CD4-positive, alpha-beta memory T cell (primary cell): ENCODE measurements around the gene PHF12. TPM values are rescaled to one million over a fixed set of nuclear protein-coding genes. Genes with fewer than 3 reads are reported as not detected.

ENCODE experiments used
- CTCF ChIA-PET: fragments of 350-600 bp; sonication (Branson Sonifier 250); formaldehyde crosslinking; loops from one replicate; lab custom pipeline; 2021; ENCODE audit warnings: inconsistent platforms; ENCODE audit not compliant: partially characterized antibody; lab: Charles Lee
- POLR2A ChIA-PET: fragments of 350-600 bp; sonication (Branson Sonifier 250); formaldehyde crosslinking; loops from one replicate; lab custom pipeline; 2021; ENCODE audit not compliant: partially characterized antibody; lab: Charles Lee
- DNase-seq, 5 donors: peaks; one replicate each; pipeline versions ENCODE4 v3.0.0 to v3.0.0-alpha.2; 2020 to 2022; ENCODE audit warnings: mixed read lengths in 1 of 5
- H3K27ac ChIP-seq: one replicate; pipeline ENCODE4 v1.7.0; 2013; ENCODE audit warnings: low read depth, low read length
- H3K27me3 ChIP-seq: 2 replicates; pipeline ENCODE4 v1.7.0; 2013; ENCODE audit warnings: mild to moderate bottlenecking, low read length, moderate library complexity; ENCODE audit not compliant: insufficient read depth
- H3K36me3 ChIP-seq: 2 replicates; pipeline ENCODE4 v1.7.0; 2013; ENCODE audit warnings: mild to moderate bottlenecking, low read length, moderate library complexity; ENCODE audit not compliant: insufficient read depth
- H3K4me1 ChIP-seq: 2 replicates; pipeline ENCODE4 v1.7.0; 2013; ENCODE audit warnings: mild to moderate bottlenecking, low read length, moderate library complexity; ENCODE audit not compliant: insufficient read depth
- H3K4me3 ChIP-seq, 2 donors: one replicate each; pipeline ENCODE4 v1.7.0; 2013; ENCODE audit warnings: low read length in 2 of 2, mild to moderate bottlenecking in 1 of 2
- H3K9me3 ChIP-seq, 2 donors: one replicate each; pipeline ENCODE4 v1.7.0; 2013; ENCODE audit warnings: low read length in 2 of 2, control low read depth in 1 of 2; ENCODE audit not compliant: control insufficient read depth in 1 of 2
- H3K27ac Mint-ChIP-seq, 7 donors: one replicate each; pipeline ENCODE4 v1.8.0; 2020 to 2021; ENCODE audit warnings: mixed read lengths in 7 of 7, mild to moderate bottlenecking in 6 of 7, inconsistent platforms in 3 of 7, moderate library complexity in 3 of 7
- H3K27me3 Mint-ChIP-seq, 2 donors: one replicate each; pipeline ENCODE4 v1.8.0; 2020 to 2021; ENCODE audit warnings: mixed read lengths in 2 of 2
- H3K36me3 Mint-ChIP-seq, 2 donors: one replicate each; pipeline ENCODE4 v1.8.0; 2020 to 2021; ENCODE audit warnings: mixed read lengths in 2 of 2, inconsistent platforms in 1 of 2, mild to moderate bottlenecking in 1 of 2
- H3K4me1 Mint-ChIP-seq, 4 donors: one replicate each; pipeline ENCODE4 v1.8.0; 2020 to 2021; ENCODE audit warnings: mixed read lengths in 4 of 4, mild to moderate bottlenecking in 1 of 4
- H3K4me3 Mint-ChIP-seq, 8 donors: one replicate each; pipeline ENCODE4 v1.8.0; 2020 to 2021; ENCODE audit warnings: mixed read lengths in 8 of 8, mild to moderate bottlenecking in 7 of 8, moderate library complexity in 6 of 8, inconsistent platforms in 3 of 8
- H3K9me3 Mint-ChIP-seq, 8 donors: one replicate each; pipeline ENCODE4 v1.8.0; 2020 to 2021; ENCODE audit warnings: mixed read lengths in 8 of 8, mild to moderate bottlenecking in 5 of 8, inconsistent platforms in 3 of 8, moderate library complexity in 1 of 8
- intact Hi-C: fragments of 100-400 bp; cut with micrococcal nuclease; formaldehyde crosslinking; loops from one replicate; pipeline ENCODE4 v1.15.1; 2023
- polyA plus RNA-seq, 2 donors: library from polyadenylated mRNA; unstranded; fragments of 300-500 nt; fragmentation: Illumina TruSeq; gene quantifications; one replicate each; pipeline ENCODE4 v1.2.3, GENCODE V29; 2021
- total RNA-seq, 2 experiments: library from RNA; stranded (reverse); gene quantifications; one replicate each; pipeline ENCODE4 v1.2.3, GENCODE V29; 2021

Gene PHF12
- total and polyA plus RNA-seq, 4 experiments from 2014 or later, result 5.0 to 135 (median 68.7) TPM

DNA sequence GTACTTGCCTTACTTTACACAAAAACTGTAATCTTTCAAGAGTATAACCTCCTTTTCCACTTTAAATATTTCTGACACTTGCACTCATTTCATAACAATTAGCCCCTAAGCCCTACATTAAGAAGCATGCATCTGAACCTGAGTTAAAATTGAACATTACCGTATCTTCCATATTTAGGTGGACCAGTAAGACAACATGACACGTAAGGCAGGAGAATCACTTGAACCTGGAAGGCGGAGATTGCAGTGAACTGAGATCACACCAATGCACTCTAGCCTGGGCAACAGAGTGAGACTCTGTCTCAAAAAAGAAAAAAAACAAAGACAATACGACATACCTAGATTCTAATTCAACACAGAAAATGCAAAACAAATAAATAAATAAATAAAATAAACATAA, 7.0 kb downstream of the PHF12 start:
- Mint-ChIP-seq H3K27me3 (no peaks in the 10 kb centered on the region), H3K9me3 (no peaks in the 10 kb centered on the region), H3K4me3 (peak overlapping the region in 3 of 8 donors; percentile 43 to 67 (median 53)), H3K27ac (peak overlapping the region in 4 of 7 donors; percentile 3 to 96 (median 42)), H3K36me3 (peaks cover 17 to 71% of the 10 kb centered on the region in 2 donors), H3K4me1 (peaks cover 56 to 92% (median 77%) of the 10 kb centered on the region in 4 donors)
- CTCF ChIA-PET, result interaction anchor here (0.7 to 1.7 kb wide), 6 partner anchors 15 to 217 kb away, joined by 3 to 5 read pairs (median 3); partner anchors contain the start of gene DHRS13
- H3K27me3 ChIP-seq, result no peaks in the 10 kb centered on the region
- POLR2A ChIA-PET, result interaction anchor here (0.9 to 9.9 kb wide), 3 partner anchors 7 to 17 kb away, joined by 3 to 257 read pairs (median 134); no protein-coding TSS in a partner anchor
- H3K36me3 ChIP-seq, result no peaks in the 10 kb centered on the region
- H3K4me1 ChIP-seq, result peaks cover 81% of the 10 kb centered on the region
- no peak overlapping the region for H3K27ac ChIP-seq
- intact Hi-C loops, result no loop called here
- no peak for DNase-seq
- no peak overlapping the region for H3K4me3 ChIP-seq
- H3K9me3 ChIP-seq, result no peaks in the 10 kb centered on the region

DNA sequence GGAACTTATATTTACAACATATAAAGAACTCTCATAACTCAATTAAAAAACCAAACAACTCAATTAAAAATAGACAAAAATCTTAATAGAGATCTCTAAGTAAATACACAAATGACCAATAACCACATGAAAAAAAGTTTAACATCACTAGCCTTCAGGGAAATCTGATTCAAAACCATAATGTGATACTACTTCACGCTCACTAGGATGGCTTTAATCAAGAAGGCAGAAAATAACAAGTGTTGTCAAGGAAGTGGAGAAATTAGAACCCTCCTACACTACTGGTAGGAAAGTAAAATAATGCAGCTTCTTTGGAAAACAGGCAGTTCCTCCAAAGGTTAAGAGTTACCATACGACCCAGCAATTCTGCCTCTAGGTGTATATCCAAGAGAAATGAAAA, 8.4 kb downstream of the PHF12 start:
- Mint-ChIP-seq H3K36me3 (peaks cover 16 to 68% of the 10 kb centered on the region in 2 donors), H3K9me3 (no peaks in the 10 kb centered on the region), H3K27me3 (no peaks in the 10 kb centered on the region), H3K4me1 (peaks cover 60 to 92% (median 79%) of the 10 kb centered on the region in 4 donors), H3K27ac (peak overlapping the region in 3 of 7 donors; percentile 6 to 82 (median 46)), H3K4me3 (peak overlapping the region in 1 of 8 donors; percentile 26)
- no peak for DNase-seq
- ChIA-PET POLR2A (interaction anchor here (1.2 kb wide), 1 partner anchor 13 kb away, joined by 5 read pairs; no protein-coding TSS in a partner anchor), CTCF (interaction anchor here (1.1 to 1.6 kb wide), 4 partner anchors 11 to 193 kb away, joined by 3 to 5 read pairs (median 4); partner anchors contain the start of gene DHRS13)
- Histone ChIP-seq H3K27me3 (no peaks in the 10 kb centered on the region), H3K27ac (no peak overlapping the region), H3K9me3 (no peaks in the 10 kb centered on the region), H3K36me3 (peaks cover 5% of the 10 kb centered on the region), H3K4me3 (no peak overlapping the region), H3K4me1 (peaks cover 84% of the 10 kb centered on the region)
- intact Hi-C loops, result no loop called here

DNA sequence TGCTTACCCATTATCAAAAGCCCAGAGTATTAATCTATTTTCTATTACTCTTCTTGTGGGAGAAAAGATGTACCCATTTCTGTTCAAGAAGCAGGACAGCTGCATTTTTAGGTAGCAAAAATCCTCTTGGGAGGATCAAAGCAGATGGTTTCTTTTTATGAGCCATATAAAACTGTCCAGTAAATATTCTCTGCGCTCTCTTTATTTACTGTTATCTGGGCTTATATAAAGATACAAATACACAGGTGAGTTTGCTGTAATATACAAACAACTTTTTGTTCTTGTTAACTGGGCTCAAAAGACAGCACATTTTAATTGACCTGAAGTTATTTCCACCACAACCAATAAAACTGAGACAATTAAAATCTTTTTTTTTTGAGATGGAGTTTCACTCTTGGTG, 10.1 kb downstream of the PHF12 start:
- Histone ChIP-seq H3K4me1 (peaks cover 84% of the 10 kb centered on the region), H3K27ac (no peak overlapping the region), H3K36me3 (peaks cover 5% of the 10 kb centered on the region), H3K27me3 (no peaks in the 10 kb centered on the region), H3K9me3 (no peaks in the 10 kb centered on the region), H3K4me3 (no peak overlapping the region)
- H3K27ac Mint-ChIP-seq, result peak overlapping the region in 2 of 7 donors; percentile 42 to 78
- ChIA-PET CTCF (no interaction called here), POLR2A (interaction anchor here (0.9 to 10.8 kb wide), 5 partner anchors 8 to 294 kb away, joined by 3 to 134 read pairs (median 4); partner anchors contain the start of genes FLOT2 and PHF12)
- intact Hi-C loops, result no loop called here
- no peaks in the 10 kb centered on the region for H3K27me3 Mint-ChIP-seq
- H3K36me3 Mint-ChIP-seq, result peaks cover 11 to 60% of the 10 kb centered on the region in 2 donors
- H3K4me3 Mint-ChIP-seq, result peak overlapping the region in 1 of 8 donors; percentile 83
- DNase-seq, result no peak
- H3K9me3 Mint-ChIP-seq, result no peaks in the 10 kb centered on the region
- H3K4me1 Mint-ChIP-seq, result peaks cover 59 to 92% (median 77%) of the 10 kb centered on the region in 4 donors

DNA sequence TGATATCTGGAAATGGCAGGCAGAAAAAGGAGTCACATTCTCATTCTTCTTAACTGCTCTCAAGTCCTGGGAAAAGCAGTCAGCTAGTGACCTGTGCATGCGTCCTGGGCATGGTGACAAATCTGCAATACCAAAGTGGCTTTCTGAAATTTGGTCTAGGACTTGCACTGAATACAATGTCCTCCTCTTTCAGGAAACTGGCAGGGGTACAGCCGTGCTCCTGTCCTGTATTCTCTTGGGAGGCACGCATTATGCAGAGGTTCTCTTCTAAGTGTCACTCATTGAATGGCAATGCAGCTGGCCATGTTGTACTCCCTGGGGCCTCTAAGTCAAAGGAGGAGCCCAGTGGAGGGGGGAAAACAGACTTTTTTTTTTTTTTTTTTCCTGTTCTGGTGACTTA, 10.6 kb downstream of the PHF12 start:
- no peak overlapping the region for H3K27ac ChIP-seq
- H3K36me3 ChIP-seq, result peaks cover 5% of the 10 kb centered on the region
- Mint-ChIP-seq H3K36me3 (peaks cover 11 to 63% of the 10 kb centered on the region in 2 donors), H3K4me1 (peaks cover 60 to 92% (median 77%) of the 10 kb centered on the region in 4 donors), H3K9me3 (no peaks in the 10 kb centered on the region), H3K27ac (peak overlapping the region in 5 of 7 donors; percentile 19 to 82 (median 42)), H3K4me3 (peak overlapping the region in 5 of 8 donors; percentile 43 to 83 (median 54)), H3K27me3 (no peaks in the 10 kb centered on the region)
- H3K4me3 ChIP-seq, result no peak overlapping the region
- CTCF ChIA-PET, result interaction anchor here (0.9 to 1.8 kb wide), 2 partner anchors 13 to 24 kb away, joined by 4 to 8 read pairs; no protein-coding TSS in a partner anchor
- no peak for DNase-seq
- peaks cover 84% of the 10 kb centered on the region for H3K4me1 ChIP-seq
- POLR2A ChIA-PET, result interaction anchor here (1.4 to 10.8 kb wide), 4 partner anchors 9 to 43 kb away, joined by 4 to 134 read pairs (median 28); partner anchors contain the start of genes FLOT2 and PHF12
- no peaks in the 10 kb centered on the region for H3K9me3 ChIP-seq
- intact Hi-C loops, result no loop called here
- H3K27me3 ChIP-seq, result no peaks in the 10 kb centered on the region

DNA sequence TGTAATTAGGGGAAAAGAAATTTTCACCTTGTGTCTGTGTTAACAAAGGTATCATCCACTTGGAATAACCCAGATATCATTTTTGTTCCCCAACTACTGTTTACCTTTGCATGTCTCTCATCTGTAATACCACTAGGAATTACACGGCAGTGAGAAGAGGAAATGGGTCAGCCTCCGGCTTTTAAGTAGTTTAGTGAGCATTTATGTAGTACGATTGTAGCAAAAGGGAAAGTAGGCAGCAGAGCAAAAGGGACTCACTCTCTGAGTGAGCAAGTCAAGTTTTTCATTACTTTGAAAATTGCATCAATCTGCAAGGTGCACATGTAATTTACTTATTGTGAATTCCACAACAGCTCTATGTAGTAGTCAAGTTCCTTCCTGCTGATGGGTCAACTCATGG, 11.2 kb downstream of the PHF12 start:
- ChIA-PET POLR2A (interaction anchor here (1.4 to 10.8 kb wide), 3 partner anchors 9 to 42 kb away, joined by 4 to 134 read pairs (median 53); partner anchors contain the start of genes FLOT2 and PHF12), CTCF (interaction anchor here (0.9 to 2.0 kb wide), 3 partner anchors 13 to 25 kb away, joined by 4 to 8 read pairs (median 6); no protein-coding TSS in a partner anchor)
- Histone ChIP-seq H3K4me3 (no peak overlapping the region), H3K27me3 (no peaks in the 10 kb centered on the region), H3K9me3 (no peaks in the 10 kb centered on the region), H3K36me3 (peaks cover 5% of the 10 kb centered on the region), H3K4me1 (peaks cover 83% of the 10 kb centered on the region), H3K27ac (no peak overlapping the region)
- Mint-ChIP-seq H3K27me3 (no peaks in the 10 kb centered on the region), H3K9me3 (no peaks in the 10 kb centered on the region), H3K36me3 (peaks cover 11 to 60% of the 10 kb centered on the region in 2 donors), H3K27ac (peak overlapping the region in 6 of 7 donors; percentile 31 to 82 (median 42)), H3K4me3 (peak overlapping the region in 7 of 8 donors; percentile 5 to 83 (median 49)), H3K4me1 (peaks cover 55 to 91% (median 76%) of the 10 kb centered on the region in 4 donors)
- DNase-seq, result no peak
- intact Hi-C loops, result no loop called here

DNA sequence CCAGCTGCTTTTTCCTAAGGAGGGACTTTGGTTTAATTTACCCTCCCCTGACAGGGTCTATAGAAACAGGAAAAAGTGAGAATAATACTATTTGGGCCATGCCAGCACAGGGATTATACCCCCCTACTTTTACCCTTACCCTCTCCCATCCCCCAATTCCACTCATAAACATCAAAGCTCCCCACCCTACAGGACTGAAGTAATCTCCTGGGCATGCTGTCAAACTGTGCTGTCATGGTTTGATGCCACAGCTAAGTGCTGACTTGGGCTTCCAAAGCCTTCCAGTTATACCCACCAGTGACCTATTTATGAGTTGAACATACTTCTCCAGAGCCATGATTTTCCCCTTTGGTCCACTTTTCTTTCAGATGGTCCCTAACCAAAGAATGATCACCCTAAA, 12.8 kb downstream of the PHF12 start:
- Mint-ChIP-seq H3K36me3 (peaks cover 12 to 57% of the 10 kb centered on the region in 2 donors), H3K27ac (peak overlapping the region; percentile 3 to 74 (median 35))

More for the DNA sequence above, 12.8 kb downstream of the PHF12 start:
- Histone ChIP-seq H3K27ac (no peak overlapping the region), H3K36me3 (peaks cover 5% of the 10 kb centered on the region), H3K27me3 (no peaks in the 10 kb centered on the region), H3K4me3 (no peak overlapping the region), H3K9me3 (no peaks in the 10 kb centered on the region), H3K4me1 (peaks cover 73% of the 10 kb centered on the region)
- Mint-ChIP-seq H3K27me3 (no peaks in the 10 kb centered on the region), H3K4me1 (peaks cover 55 to 89% (median 74%) of the 10 kb centered on the region in 4 donors), H3K9me3 (no peaks in the 10 kb centered on the region), H3K4me3 (peak overlapping the region in 1 of 8 donors; percentile 65)
- POLR2A ChIA-PET, result interaction anchor here (1.9 to 10.8 kb wide), 3 partner anchors 11 to 211 kb away, joined by 6 to 134 read pairs (median 53); partner anchors contain the start of genes PHF12 and TLCD1
- DNase-seq, result no peak
- CTCF ChIA-PET, result interaction anchor here (2.0 to 4.7 kb wide), 2 partner anchors 11 to 27 kb away, joined by 6 to 14 read pairs; no protein-coding TSS in a partner anchor
- intact Hi-C loops, result no loop called here
